T-helper 2 cell treated with Interferon-gamma antibody and Interleukin-4, amounts not matched to agents 100 ng/mL and 5 ng/mL, for 36 hours (primary cell): ENCODE results near the gene KCNK3. TPM values are rescaled to one million over a fixed set of nuclear protein-coding genes. Genes with fewer than 3 reads are reported as not detected.
"Not testable (repeated sequence)": the region's sequence is repeated elsewhere in the genome, so short reads cannot be mapped to it uniquely, and the experiment has no call there.

Experiments used
- intact Hi-C: fragments of 100-400 bp; cut with micrococcal nuclease; formaldehyde crosslinking; loops from one replicate; pipeline ENCODE4 v1.15.1; 2023
- total RNA-seq: library from RNA; stranded (reverse); gene quantifications from 2 replicates; pipeline ENCODE4 v1.2.3, GENCODE V29; 2022

The KCNK3 gene
- not detected in 2 replicates for total RNA-seq

- intact Hi-C loops, result no loop called here
Observed at GRCh38 chr2:26692279-26692896, at the start of gene KCNK3. TSS of gene KCNK3 (plus strand) at chr2:26692722. CDS start at chr2:26692876, 154 bp downstream.

- intact Hi-C loops, result no loop called here
Observed at GRCh38 chr2:26644188-26644835, 48.2 kb upstream of the KCNK3 start.

DNA sequence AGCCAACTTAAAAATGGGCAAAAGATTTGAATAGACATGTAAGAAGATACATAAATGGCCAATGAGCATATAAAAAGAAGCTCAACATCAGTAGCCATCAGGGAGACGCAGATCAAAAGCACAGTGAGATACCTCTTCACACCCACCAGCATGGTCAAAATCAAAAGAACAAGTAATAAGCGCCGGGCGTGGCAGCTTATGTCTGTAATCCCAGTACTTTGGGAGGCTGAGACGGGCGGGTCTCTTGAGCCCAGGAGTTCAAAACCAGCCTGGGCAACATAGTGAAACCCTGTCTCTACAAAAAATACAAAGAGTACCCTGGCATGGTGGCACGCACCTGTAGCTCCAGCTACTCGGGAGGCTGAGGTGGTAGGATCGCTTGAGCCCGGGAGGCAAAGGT, 46.8 kb upstream of the KCNK3 start:
- intact Hi-C loops, result no loop called here

DNA sequence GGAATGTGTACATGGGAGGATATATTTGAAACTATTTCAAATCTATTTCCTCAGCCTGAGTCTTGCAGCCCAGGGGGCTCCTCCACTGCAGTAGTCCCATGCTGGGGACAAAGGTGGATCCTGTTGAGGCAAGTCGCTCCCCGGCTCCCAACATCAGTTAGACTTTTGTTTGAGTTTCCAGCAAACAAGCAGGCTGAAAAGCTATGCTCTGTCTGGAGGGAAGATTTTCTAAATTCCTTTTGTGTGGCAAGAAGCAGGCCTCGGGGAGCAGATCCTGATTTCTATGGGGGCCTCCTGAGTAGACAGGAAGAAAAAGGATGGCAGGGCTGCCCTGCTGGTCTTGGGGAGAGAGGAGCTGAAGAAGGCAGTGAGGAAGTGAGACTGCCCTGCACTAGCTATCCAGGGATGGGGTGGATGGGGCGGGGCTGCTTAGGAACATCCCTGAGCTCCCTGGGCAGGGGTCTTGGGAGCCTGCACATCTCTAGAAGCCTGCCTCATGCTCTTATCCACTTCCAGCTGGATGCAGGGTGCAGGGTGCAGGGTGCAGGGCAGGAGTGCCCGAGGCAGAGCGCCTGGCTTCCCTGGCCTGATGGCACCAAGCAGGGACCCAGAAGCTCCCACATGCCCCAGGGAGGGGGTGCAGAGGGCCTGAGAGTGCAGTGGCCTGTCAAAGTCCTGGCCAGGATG, 45.4 kb upstream of the KCNK3 start:
- intact Hi-C loops, result no loop called here

DNA sequence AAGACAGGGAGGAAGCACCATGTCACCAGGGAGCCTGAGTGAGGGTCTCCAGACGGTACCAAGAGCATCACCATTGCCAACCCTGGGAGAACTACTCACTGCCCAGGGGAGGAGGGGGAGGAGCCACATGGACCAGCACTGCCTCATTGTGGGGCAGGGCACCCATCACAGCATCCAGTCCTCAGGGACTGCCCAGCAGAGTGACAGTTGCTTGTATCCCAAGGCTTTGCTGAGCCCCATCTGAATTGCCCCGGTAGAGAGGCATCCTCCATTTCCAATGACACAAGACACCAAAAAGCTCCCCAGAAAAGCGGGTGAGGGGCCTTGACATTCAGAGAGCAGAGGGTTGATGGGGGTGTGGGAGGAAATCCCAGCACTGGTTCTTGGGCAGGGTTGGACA, 44.5 kb upstream of the KCNK3 start:
- intact Hi-C loops, result no loop called here

GRCh38 chr2:26648516-26648915, 44.0 kb upstream of the KCNK3 start:
- intact Hi-C loops, result no loop called here

- intact Hi-C loops, result no loop called here
Observed at GRCh38 chr2:26649322-26649721, 43.2 kb upstream of the KCNK3 start.

DNA sequence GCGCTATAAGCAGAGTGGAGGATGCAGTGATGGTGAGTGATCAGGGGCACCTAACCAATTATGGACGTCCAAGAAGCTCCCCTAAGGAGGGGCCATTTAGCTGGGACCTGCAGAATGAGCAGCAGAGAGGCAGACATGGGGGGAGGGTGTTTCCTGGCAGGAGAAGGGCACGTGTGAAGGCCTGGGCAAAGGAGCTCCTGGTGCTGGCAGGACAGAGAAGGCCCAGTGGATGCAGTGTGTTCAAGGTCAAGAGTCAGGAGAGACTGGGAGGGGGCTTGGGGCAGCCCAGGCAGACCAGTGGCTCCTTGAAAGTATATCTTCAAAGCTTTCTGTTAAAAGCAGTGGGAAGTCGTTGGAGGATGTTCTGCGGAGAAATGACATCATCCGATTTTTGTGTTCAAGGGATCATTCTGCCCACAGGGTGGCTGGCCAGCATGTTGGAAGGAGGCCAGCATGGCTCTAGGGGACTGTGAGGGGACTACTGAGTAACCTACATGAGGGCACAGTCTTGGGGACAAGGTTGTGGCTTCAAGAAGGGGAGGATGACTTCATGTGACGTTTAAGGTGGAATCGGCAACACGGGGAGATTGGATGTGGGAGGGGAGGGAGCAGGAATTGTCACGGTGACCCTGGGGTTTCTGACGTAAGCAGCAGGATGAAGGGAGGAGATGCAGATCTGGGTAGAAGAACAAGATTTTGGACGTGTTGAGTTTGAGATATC, 42.4 kb upstream of the KCNK3 start:
- intact Hi-C loops, result no loop called here

DNA sequence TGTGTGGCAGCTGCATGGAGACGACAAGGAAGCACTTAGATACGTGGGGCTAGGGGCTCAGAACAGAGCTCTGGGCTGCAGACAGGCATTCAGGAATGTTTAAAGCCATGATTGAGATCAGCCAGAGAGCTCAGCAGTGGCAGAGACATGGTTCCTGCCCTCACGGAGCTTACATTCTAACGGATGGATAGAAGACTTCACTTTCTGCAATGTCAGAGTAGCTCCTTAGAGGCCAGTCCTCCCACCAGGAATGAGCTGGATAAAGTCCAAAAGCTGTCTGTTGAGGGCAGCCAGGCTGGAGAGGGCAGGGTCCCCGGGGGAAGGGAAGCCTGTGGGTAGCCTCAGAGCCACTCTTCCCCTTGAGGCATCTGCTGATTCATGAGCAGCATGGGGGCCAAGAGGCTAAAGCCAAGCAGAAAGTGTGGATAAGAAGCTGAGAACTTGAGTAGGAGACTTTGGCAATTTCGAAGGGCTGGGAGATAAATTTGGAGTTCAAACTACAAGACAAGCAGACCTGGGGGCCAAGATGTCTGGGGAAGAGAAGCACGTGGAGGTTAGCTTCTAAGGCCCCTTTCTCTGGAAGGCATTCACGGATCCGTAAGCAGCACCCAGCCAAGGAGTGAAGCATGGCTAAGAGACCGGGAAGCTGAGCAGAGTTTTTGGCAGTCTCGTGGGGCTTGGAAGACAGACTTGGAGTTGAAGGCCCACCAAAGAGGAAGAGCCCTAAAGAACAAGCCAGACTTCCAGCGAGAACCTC, 41.6 kb upstream of the KCNK3 start:
- intact Hi-C loops, result no loop called here

DNA sequence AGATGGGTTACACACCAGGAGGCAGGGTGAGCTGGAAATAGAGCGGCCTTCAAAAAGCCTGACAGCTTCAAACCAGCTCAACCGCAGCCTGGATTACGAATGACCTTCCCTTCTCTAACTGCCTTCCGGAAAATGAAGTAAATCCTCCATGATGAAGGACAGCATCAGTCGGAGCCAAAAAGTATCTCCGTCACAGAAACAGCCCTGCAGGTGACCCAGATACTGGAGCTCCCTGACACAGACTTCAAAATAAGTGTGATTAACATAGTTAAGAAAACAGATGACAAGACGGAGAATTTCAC, 41.1 kb upstream of the KCNK3 start:
- intact Hi-C loops, result no loop called here

GRCh38 chr2:26651799-26652198, 40.7 kb upstream of the KCNK3 start:
- intact Hi-C loops, result no loop called here

- intact Hi-C loops, result no loop called here
Observed at GRCh38 chr2:26652361-26653041, 40.0 kb upstream of the KCNK3 start.

- intact Hi-C loops, result no loop called here
Observed at GRCh38 chr2:26653207-26654060, 39.1 kb upstream of the KCNK3 start.

GRCh38 chr2:26654061-26654340, 38.5 kb upstream of the KCNK3 start:
- intact Hi-C loops, result no loop called here

GRCh38 chr2:26655120-26655519, 37.4 kb upstream of the KCNK3 start:
- intact Hi-C loops, result not testable (repeated sequence)

DNA sequence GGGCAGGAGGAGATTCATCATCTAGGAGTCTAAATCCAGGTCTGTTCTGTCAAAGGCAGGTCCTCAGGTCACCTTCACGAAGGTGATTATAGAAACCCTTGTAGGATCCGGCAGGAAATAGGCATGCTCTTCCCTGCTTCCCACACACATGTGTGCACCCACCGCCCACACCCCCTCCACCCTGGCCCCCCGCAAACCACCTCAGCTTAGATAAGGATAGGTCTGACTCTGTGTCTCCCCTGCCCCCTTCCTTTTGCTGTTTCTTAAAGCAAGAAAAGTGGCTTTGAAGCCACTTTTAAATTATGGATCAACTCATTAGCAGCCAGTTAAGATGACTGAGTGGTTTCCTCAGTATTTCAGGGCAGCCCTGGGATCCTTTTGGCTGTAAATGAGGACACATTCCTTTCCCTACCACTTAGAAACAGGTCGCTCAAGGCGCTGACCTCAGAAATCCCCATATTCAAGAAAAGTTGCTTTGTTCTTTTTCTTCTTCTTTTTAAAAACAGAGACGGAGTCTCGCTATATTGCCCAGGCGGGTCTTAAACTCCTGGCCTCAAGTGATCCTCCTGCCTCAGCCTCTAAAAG, 36.8 kb upstream of the KCNK3 start:
- intact Hi-C loops, result no loop called here

- intact Hi-C loops, result no loop called here
Observed at GRCh38 chr2:26657265-26657664, 35.3 kb upstream of the KCNK3 start.

- intact Hi-C loops, result no loop called here
Observed at GRCh38 chr2:26658691-26659346, 33.7 kb upstream of the KCNK3 start.

DNA sequence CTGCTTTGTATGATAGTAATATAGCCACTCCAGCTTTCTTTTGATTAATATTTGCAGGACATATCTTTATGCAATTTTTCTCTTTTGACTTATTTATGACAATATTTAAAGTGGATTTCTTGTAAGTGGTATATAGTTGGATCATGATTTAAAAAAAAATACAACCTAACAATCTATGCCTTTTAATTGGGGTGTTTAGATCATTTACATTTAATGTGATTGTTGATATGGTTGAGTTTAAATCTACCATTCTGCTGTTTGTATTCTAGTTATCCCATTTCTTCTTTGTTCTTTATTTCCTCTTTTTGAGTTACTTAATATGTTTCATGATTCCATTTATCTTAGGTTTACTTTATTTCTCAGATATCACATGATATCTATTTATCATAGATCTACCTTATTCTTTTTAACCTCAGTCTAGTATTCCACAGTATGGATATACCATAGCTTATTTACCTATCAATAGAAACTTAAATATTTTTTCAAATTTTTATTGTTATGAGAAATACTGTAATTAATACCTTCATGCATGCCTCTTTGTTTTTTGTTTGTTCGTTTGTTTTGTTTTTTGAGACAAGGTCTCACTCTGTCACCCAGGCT, 32.1 kb upstream of the KCNK3 start:
- intact Hi-C loops, result no loop called here
